CD4-positive, alpha-beta T cell (primary cell): ENCODE data around the gene RASAL2. TPM values are rescaled to one million over a fixed set of nuclear protein-coding genes. Genes with fewer than 3 reads are reported as not detected.

ENCODE experiments used
- ATAC-seq: fragments of 200-7000 bp; cut with Tn5 transposase; one replicate; pipeline ENCODE4 v1.10.0; 2022; ENCODE audit warnings: mild to moderate bottlenecking; ENCODE audit not compliant: poor library complexity
- CTCF ChIA-PET: fragments of 350-600 bp; sonication (Branson Sonifier 250); formaldehyde crosslinking; loops from one replicate; lab custom pipeline; 2021; ENCODE audit warnings: antibody characterized with exemption, inconsistent platforms; lab: Charles Lee
- POLR2A ChIA-PET: fragments of 350-600 bp; sonication (Branson Sonifier 250); formaldehyde crosslinking; loops from one replicate; lab custom pipeline; 2021; ENCODE audit warnings: antibody characterized with exemption, inconsistent platforms; lab: Charles Lee
- DNase-seq, 14 experiments: peaks; one replicate each; pipeline ENCODE4 v3.0.0-alpha.2; 2013 to 2020; ENCODE audit warnings: mixed read lengths in 2 of 14
- H3K27ac ChIP-seq, 2 donors: one replicate each; pipeline versions ENCODE4 v1.5.1 to v1.7.0; 2013; ENCODE audit warnings: low read length in 2 of 2, low read depth in 1 of 2, mild to moderate bottlenecking in 1 of 2
- H3K27me3 ChIP-seq, 2 experiments: 1 replicate in 1 of 2; 2 replicates in 1 of 2; pipeline versions ENCODE4 v1.6.1 to v1.7.0; 2013; ENCODE audit warnings: low read length in 2 of 2, control low read depth in 1 of 2, mild to moderate bottlenecking in 1 of 2, moderate library complexity in 1 of 2; ENCODE audit not compliant: insufficient read depth in 2 of 2, control insufficient read depth in 1 of 2
- H3K36me3 ChIP-seq: one replicate; pipeline ENCODE4 v1.6.1; 2013; ENCODE audit warnings: low read length, control low read depth; ENCODE audit not compliant: insufficient read depth
- H3K4me1 ChIP-seq: one replicate; pipeline ENCODE4 v1.6.1; 2013; ENCODE audit warnings: low read length, control low read depth; ENCODE audit not compliant: insufficient read depth
- H3K4me3 ChIP-seq: one replicate; pipeline ENCODE4 v1.5.1; 2013; ENCODE audit warnings: mild to moderate bottlenecking, low read length, moderate library complexity
- H3K9me3 ChIP-seq, 2 experiments: 1 replicate in 1 of 2; 2 replicates in 1 of 2; pipeline versions ENCODE4 v1.6.1 to v1.7.0; 2013; ENCODE audit warnings: low read length in 2 of 2, mild to moderate bottlenecking in 2 of 2, control low read depth in 1 of 2, moderate library complexity in 1 of 2; ENCODE audit not compliant: control insufficient read depth in 1 of 2, insufficient read depth in 1 of 2
- H3K27ac Mint-ChIP-seq: one replicate; pipeline ENCODE4 v1.8.0; 2020; ENCODE audit warnings: mixed read lengths
- H3K27me3 Mint-ChIP-seq: one replicate; pipeline ENCODE4 v1.8.0; 2021; ENCODE audit warnings: mixed read lengths
- H3K36me3 Mint-ChIP-seq: one replicate; pipeline ENCODE4 v1.8.0; 2021; ENCODE audit warnings: low read depth, mixed read lengths
- H3K4me1 Mint-ChIP-seq: one replicate; pipeline ENCODE4 v1.8.0; 2021; ENCODE audit warnings: low read depth, mixed read lengths
- H3K4me3 Mint-ChIP-seq: one replicate; pipeline ENCODE4 v1.8.0; 2020; ENCODE audit warnings: mild to moderate bottlenecking, mixed read lengths
- H3K9me3 Mint-ChIP-seq: one replicate; pipeline ENCODE4 v1.8.0; 2020; ENCODE audit warnings: mixed read lengths
- intact Hi-C, 2 experiments: fragments of 100-400 bp; cut with DNase I in 1 of 2; cut with micrococcal nuclease in 1 of 2; formaldehyde crosslinking; loops; one replicate each; pipeline versions ENCODE4 v1.15.1 to v1.9.0; 2023 to 2025; cut with DNase I, micrococcal nuclease
- total RNA-seq, 174 experiments: library from RNA in 2 of 174; stranded (reverse) in 2 of 174; gene quantifications; one replicate each; pipeline ENCODE4 v1.2.3 and lab custom pipeline; 2021 to 2026
- TF ChIP-seq, protein P1 (sequence below): fragments of 200-600 bp; IDR thresholded peaks from one replicate; pipeline ENCODE4 v1.8.0; 2022; ENCODE audit warnings: antibody characterized with exemption, mild to moderate bottlenecking

RASAL2 gene
- total RNA-seq, 2 experiments from 2014 or later: 0.03 TPM; not detected in 1

DNA sequence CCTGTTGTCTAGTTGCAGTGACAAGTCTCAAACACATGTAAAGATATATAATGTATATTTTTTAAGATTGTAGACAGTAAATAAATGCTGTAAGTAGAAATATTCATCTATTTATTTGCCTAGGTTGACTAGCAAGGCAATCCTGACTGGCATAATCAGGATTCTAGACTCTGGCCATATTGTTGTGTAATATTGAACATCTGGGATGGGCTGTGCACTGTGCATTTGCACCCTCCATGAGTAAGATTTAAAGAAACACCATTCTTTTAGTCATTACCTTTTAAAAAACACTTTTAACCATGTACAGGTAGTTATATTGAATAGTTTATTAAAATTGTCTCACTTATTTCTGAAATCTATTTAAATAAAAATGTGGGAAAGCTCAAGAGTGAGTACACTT lies 32.4 kb downstream of the RASAL2 start:
- Mint-ChIP-seq H3K27me3 (no peaks in the 10 kb centered on the region), H3K27ac (no peak overlapping the region), H3K9me3 (no peaks in the 10 kb centered on the region), H3K4me3 (no peak overlapping the region), H3K36me3 (no peaks in the 10 kb centered on the region), H3K4me1 (no peaks in the 10 kb centered on the region)
- no peaks in the 10 kb centered on the region for H3K4me1 ChIP-seq
- TF ChIP-seq, protein P1, sequence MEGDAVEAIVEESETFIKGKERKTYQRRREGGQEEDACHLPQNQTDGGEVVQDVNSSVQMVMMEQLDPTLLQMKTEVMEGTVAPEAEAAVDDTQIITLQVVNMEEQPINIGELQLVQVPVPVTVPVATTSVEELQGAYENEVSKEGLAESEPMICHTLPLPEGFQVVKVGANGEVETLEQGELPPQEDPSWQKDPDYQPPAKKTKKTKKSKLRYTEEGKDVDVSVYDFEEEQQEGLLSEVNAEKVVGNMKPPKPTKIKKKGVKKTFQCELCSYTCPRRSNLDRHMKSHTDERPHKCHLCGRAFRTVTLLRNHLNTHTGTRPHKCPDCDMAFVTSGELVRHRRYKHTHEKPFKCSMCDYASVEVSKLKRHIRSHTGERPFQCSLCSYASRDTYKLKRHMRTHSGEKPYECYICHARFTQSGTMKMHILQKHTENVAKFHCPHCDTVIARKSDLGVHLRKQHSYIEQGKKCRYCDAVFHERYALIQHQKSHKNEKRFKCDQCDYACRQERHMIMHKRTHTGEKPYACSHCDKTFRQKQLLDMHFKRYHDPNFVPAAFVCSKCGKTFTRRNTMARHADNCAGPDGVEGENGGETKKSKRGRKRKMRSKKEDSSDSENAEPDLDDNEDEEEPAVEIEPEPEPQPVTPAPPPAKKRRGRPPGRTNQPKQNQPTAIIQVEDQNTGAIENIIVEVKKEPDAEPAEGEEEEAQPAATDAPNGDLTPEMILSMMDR: no peak
- H3K27me3 ChIP-seq: no peaks in the 10 kb centered on the region
- H3K9me3 ChIP-seq: no peaks in the 10 kb centered on the region
- intact Hi-C loops: no loop called here
- H3K36me3 ChIP-seq: no peaks in the 10 kb centered on the region
- ChIA-PET POLR2A (no interaction called here), CTCF (interaction anchor here (1.5 kb wide), 1 partner anchor 10 kb away, joined by 3 read pairs; no protein-coding TSS in a partner anchor)
- H3K27ac ChIP-seq: no peak overlapping the region
- ATAC-seq: no peak
- no peak overlapping the region for H3K4me3 ChIP-seq
- no peak for DNase-seq

DNA sequence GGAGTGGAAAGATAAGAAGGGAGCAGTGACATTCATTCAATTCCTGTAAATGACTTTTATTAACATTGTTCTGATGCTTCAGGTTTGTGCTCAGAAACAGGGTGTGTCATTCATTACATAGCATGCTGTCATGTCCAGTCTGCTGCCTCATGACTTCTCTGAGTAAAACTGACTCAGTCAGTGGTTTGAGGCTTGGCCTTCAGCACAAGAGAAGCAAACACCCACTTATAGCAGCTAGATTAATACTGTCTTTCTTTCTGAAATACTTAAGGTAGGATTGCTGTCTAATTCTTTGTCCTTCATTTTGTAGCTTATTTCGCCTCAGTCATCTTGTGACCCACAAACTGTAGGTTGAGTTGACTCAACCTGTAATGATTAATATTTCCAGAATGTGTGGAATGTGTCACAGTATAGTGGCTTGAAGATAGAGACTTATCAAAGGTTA lies 32.9 kb downstream of the RASAL2 start:
- H3K4me3 ChIP-seq: no peak overlapping the region
- CTCF ChIA-PET: interaction anchor here (1.5 kb wide), 1 partner anchor 10 kb away, joined by 3 read pairs; no protein-coding TSS in a partner anchor
- intact Hi-C loops: no loop called here
- Mint-ChIP-seq H3K27ac (no peak overlapping the region), H3K27me3 (no peaks in the 10 kb centered on the region), H3K4me1 (no peaks in the 10 kb centered on the region), H3K4me3 (no peak overlapping the region), H3K36me3 (no peaks in the 10 kb centered on the region), H3K9me3 (no peaks in the 10 kb centered on the region)
- H3K9me3 ChIP-seq: no peaks in the 10 kb centered on the region
- H3K4me1 ChIP-seq: no peaks in the 10 kb centered on the region
- H3K27ac ChIP-seq: no peak overlapping the region
- POLR2A ChIA-PET: no interaction called here
- no peaks in the 10 kb centered on the region for H3K36me3 ChIP-seq
- H3K27me3 ChIP-seq: no peaks in the 10 kb centered on the region
- DNase-seq: peak in 1 of 14 experiments; percentile 6
- ATAC-seq: no peak
- TF ChIP-seq, protein P1: no peak

DNA sequence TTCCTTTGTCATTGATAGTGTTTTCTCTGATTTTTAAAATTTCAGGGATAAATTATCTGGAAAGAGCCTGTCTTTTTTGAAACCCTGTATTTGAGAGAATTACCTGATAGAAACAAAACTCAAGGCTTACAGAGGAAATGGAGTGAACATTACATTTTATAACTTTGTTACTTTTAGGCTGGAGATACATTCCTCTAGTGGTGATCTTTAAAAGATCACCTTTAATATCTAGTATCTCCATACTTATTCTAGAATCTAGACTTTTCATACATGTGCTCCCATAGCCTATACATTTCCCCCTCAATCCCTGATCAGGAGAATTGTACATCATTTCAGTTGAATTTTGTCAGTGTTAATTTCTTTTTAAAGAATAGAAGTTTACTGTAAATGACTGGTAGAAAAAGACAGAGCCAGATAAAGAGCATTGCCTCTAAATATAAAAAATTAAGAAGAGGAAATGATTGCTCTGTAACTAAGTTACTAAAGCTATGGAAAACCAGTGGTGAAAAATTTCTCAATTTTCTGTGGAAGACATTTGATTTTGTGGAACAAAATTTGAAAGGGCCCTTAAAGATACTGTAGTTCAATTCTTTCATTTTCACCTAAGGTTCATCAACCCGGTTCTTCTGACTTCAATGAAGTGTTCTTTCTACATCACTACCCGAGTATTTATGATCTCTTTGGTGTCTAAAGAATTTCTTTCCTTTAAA lies 33.7 kb downstream of the RASAL2 start:
- Mint-ChIP-seq H3K4me1 (no peaks in the 10 kb centered on the region), H3K4me3 (no peak overlapping the region), H3K36me3 (no peaks in the 10 kb centered on the region), H3K27me3 (no peaks in the 10 kb centered on the region), H3K27ac (no peak overlapping the region), H3K9me3 (no peaks in the 10 kb centered on the region)
- ATAC-seq (no peak), DNase-seq (no peak)
- Histone ChIP-seq H3K4me1 (no peaks in the 10 kb centered on the region), H3K9me3 (no peaks in the 10 kb centered on the region), H3K4me3 (no peak overlapping the region), H3K27ac (no peak overlapping the region), H3K36me3 (no peaks in the 10 kb centered on the region), H3K27me3 (no peaks in the 10 kb centered on the region)
- TF ChIP-seq, protein P1: no peak
- intact Hi-C loops: no loop called here
- ChIA-PET CTCF (no interaction called here), POLR2A (no interaction called here)
